Activated CD8-positive, alpha-beta memory T cell treated with anti-CD3 and anti-CD28 coated beads, Interleukin-2, amount 10 ng/mL, durations not matched to agents 7 days and 5 days (primary cell): ENCODE measurements around the gene METTL24. TPM values are rescaled to one million over a fixed set of nuclear protein-coding genes. Genes with fewer than 3 reads are reported as not detected.
"Not testable (repeated sequence)": the region's sequence is repeated elsewhere in the genome, so short reads cannot be mapped to it uniquely, and the experiment has no call there.

Source experiments
- ATAC-seq: fragments of 150-1000 bp; cut with Tn5 transposase; one replicate; pipeline ENCODE4 v1.10.0; 2021; ENCODE audit warnings: moderate library complexity
- CTCF ChIA-PET: fragments of 350-600 bp; sonication (Branson Sonifier 250); formaldehyde crosslinking; loops from one replicate; lab custom pipeline; 2021; ENCODE audit warnings: antibody characterized with exemption; lab: Charles Lee
- DNase-seq: peaks from one replicate; pipeline ENCODE4 v3.0.0-alpha.2; 2020
- H3K27ac Mint-ChIP-seq: one replicate; pipeline ENCODE4 v1.8.0; 2021; ENCODE audit warnings: mild to moderate bottlenecking, mixed read lengths
- H3K27me3 Mint-ChIP-seq: one replicate; pipeline ENCODE4 v1.8.0; 2021; ENCODE audit warnings: mixed read lengths
- H3K36me3 Mint-ChIP-seq: one replicate; pipeline ENCODE4 v1.8.0; 2021; ENCODE audit warnings: mild to moderate bottlenecking, mixed read lengths
- H3K4me1 Mint-ChIP-seq: one replicate; pipeline ENCODE4 v1.8.0; 2021; ENCODE audit warnings: mixed read lengths
- H3K4me3 Mint-ChIP-seq: one replicate; pipeline ENCODE4 v1.8.0; 2021; ENCODE audit warnings: mild to moderate bottlenecking, moderate library complexity, mixed read lengths
- H3K9me3 Mint-ChIP-seq: one replicate; pipeline ENCODE4 v1.8.0; 2022; ENCODE audit warnings: low read depth, mixed read lengths
- total RNA-seq, 2 experiments: library from RNA; stranded (reverse); gene quantifications; one replicate each; pipeline ENCODE4 v1.2.3, GENCODE V29; 2021

The METTL24 gene
- total RNA-seq, 2 experiments from 2014 or later, result not detected

GRCh38 chr6:110239526-110240274, 118.4 kb downstream of the METTL24 start:
- Mint-ChIP-seq H3K27me3 (no peaks in the 10 kb centered on the region), H3K36me3 (peaks cover 17% of the 10 kb centered on the region), H3K27ac (no peak overlapping the region), H3K4me3 (no peak overlapping the region), H3K9me3 (peaks cover 5% of the 10 kb centered on the region), H3K4me1 (no peaks in the 10 kb centered on the region)
- no peak for ATAC-seq
- CTCF ChIA-PET, result no interaction called here
- DNase-seq, result no peak

- H3K27me3 Mint-ChIP-seq, H3K4me1 Mint-ChIP-seq, DNase-seq, H3K9me3 Mint-ChIP-seq, H3K4me3 Mint-ChIP-seq, ATAC-seq, CTCF ChIA-PET: not testable (repeated sequence)
- H3K27ac Mint-ChIP-seq, result peak overlapping the region; percentile 14
- peaks cover 16% of the 10 kb centered on the region for H3K36me3 Mint-ChIP-seq
Observed at GRCh38 chr6:110236007-110236406, 122.1 kb downstream of the METTL24 start.

GRCh38 chr6:110233770-110234374, 124.3 kb downstream of the METTL24 start:
- Mint-ChIP-seq H3K27me3 (no peaks in the 10 kb centered on the region), H3K4me3 (no peak overlapping the region), H3K27ac (peak overlapping the region; percentile 59), H3K4me1 (peaks cover 6% of the 10 kb centered on the region), H3K9me3 (peaks cover 3% of the 10 kb centered on the region), H3K36me3 (peaks cover 19% of the 10 kb centered on the region)
- peak; percentile 97 for ATAC-seq
- no peak for DNase-seq
- CTCF ChIA-PET, result no interaction called here

- DNase-seq, result no peak
- Mint-ChIP-seq H3K27me3 (no peaks in the 10 kb centered on the region), H3K36me3 (peaks cover 20% of the 10 kb centered on the region), H3K27ac (no peak overlapping the region), H3K9me3 (peaks cover 3% of the 10 kb centered on the region), H3K4me3 (no peak overlapping the region), H3K4me1 (peaks cover 6% of the 10 kb centered on the region)
- CTCF ChIA-PET, result no interaction called here
- ATAC-seq, result no peak
Observed at GRCh38 chr6:110232450-110232849, 125.7 kb downstream of the METTL24 start.

GRCh38 chr6:110226261-110226660, 131.9 kb downstream of the METTL24 start:
- Mint-ChIP-seq H3K27me3 (no peaks in the 10 kb centered on the region), H3K27ac (no peak overlapping the region), H3K4me1 (no peaks in the 10 kb centered on the region), H3K4me3 (no peak overlapping the region), H3K36me3 (peaks cover 19% of the 10 kb centered on the region), H3K9me3 (no peaks in the 10 kb centered on the region)
- DNase-seq (no peak), ATAC-seq (no peak)
- CTCF ChIA-PET, result interaction anchor here (0.6 kb wide), 1 partner anchor 300 kb away, joined by 3 read pairs; no protein-coding TSS in a partner anchor

- H3K36me3 Mint-ChIP-seq, result peaks cover 33% of the 10 kb centered on the region
- CTCF ChIA-PET, result no interaction called here
- no peak for ATAC-seq
Observed at GRCh38 chr6:110221738-110222137, 136.4 kb downstream of the METTL24 start.

GRCh38 chr6:110217266-110217665, 140.9 kb downstream of the METTL24 start:
- ATAC-seq (no peak), DNase-seq (no peak)
- peaks cover 43% of the 10 kb centered on the region for H3K36me3 Mint-ChIP-seq
- H3K9me3 Mint-ChIP-seq, result no peaks in the 10 kb centered on the region
- H3K4me1 Mint-ChIP-seq, result no peaks in the 10 kb centered on the region
- no peaks in the 10 kb centered on the region for H3K27me3 Mint-ChIP-seq
- no peak overlapping the region for H3K27ac Mint-ChIP-seq
- CTCF ChIA-PET, result interaction anchor here (0.9 to 1.0 kb wide), 2 partner anchors 11 to 37 kb away, joined by 3 read pairs; partner anchors contain the start of gene CDC40
- H3K4me3 Mint-ChIP-seq, result no peak overlapping the region

More at GRCh38 chr6:110221738-110222137, 136.4 kb downstream of the METTL24 start:
- Mint-ChIP-seq H3K9me3 (no peaks in the 10 kb centered on the region), H3K4me3 (no peak overlapping the region), H3K27ac (no peak overlapping the region), H3K27me3 (no peaks in the 10 kb centered on the region), H3K4me1 (no peaks in the 10 kb centered on the region)
- DNase-seq, result no peak

- Mint-ChIP-seq H3K4me3 (no peak overlapping the region), H3K9me3 (no peaks in the 10 kb centered on the region), H3K36me3 (peaks cover 48% of the 10 kb centered on the region), H3K4me1 (no peaks in the 10 kb centered on the region), H3K27ac (no peak overlapping the region), H3K27me3 (no peaks in the 10 kb centered on the region)
- DNase-seq (no peak), ATAC-seq (no peak)
- CTCF ChIA-PET, result no interaction called here
Observed at GRCh38 chr6:110216140-110216539, 142.0 kb downstream of the METTL24 start.

- no peak for DNase-seq
- Mint-ChIP-seq H3K4me3 (no peak overlapping the region), H3K36me3 (peaks cover 39% of the 10 kb centered on the region), H3K27ac (no peak overlapping the region), H3K27me3 (no peaks in the 10 kb centered on the region), H3K9me3 (no peaks in the 10 kb centered on the region), H3K4me1 (no peaks in the 10 kb centered on the region)
- no peak for ATAC-seq
- CTCF ChIA-PET, result no interaction called here
Observed at GRCh38 chr6:110214338-110214737, 143.8 kb downstream of the METTL24 start.

GRCh38 chr6:110211753-110212152, 146.4 kb downstream of the METTL24 start:
- no peak overlapping the region for H3K27ac Mint-ChIP-seq
- DNase-seq (no peak), ATAC-seq (no peak)
- CTCF ChIA-PET, result no interaction called here
- no peaks in the 10 kb centered on the region for H3K27me3 Mint-ChIP-seq
- H3K4me3 Mint-ChIP-seq, result no peak overlapping the region
- no peaks in the 10 kb centered on the region for H3K9me3 Mint-ChIP-seq
- no peaks in the 10 kb centered on the region for H3K4me1 Mint-ChIP-seq
- H3K36me3 Mint-ChIP-seq, result peaks cover 37% of the 10 kb centered on the region

- H3K4me3 Mint-ChIP-seq, result no peak overlapping the region
- H3K36me3 Mint-ChIP-seq, result peaks cover 24% of the 10 kb centered on the region
- ATAC-seq (no peak), DNase-seq (no peak)
- CTCF ChIA-PET, result interaction anchor here (2.3 kb wide), 1 partner anchor 28 kb away, joined by 8 read pairs; the partner anchor contains the start of genes CDC40 and WASF1
- no peaks in the 10 kb centered on the region for H3K27me3 Mint-ChIP-seq
- no peaks in the 10 kb centered on the region for H3K9me3 Mint-ChIP-seq
- H3K27ac Mint-ChIP-seq, result no peak overlapping the region
- no peaks in the 10 kb centered on the region for H3K4me1 Mint-ChIP-seq
Observed at GRCh38 chr6:110207652-110208051, 150.5 kb downstream of the METTL24 start.

- CTCF ChIA-PET, result no interaction called here
Observed at GRCh38 chr6:110201151-110201884, 156.8 kb downstream of the METTL24 start.

GRCh38 chr6:110198561-110198960, 159.6 kb downstream of the METTL24 start:
- Mint-ChIP-seq H3K9me3 (no peaks in the 10 kb centered on the region), H3K4me3 (no peak overlapping the region), H3K27ac (no peak overlapping the region), H3K27me3 (no peaks in the 10 kb centered on the region), H3K4me1 (no peaks in the 10 kb centered on the region), H3K36me3 (peaks cover 11% of the 10 kb centered on the region)
- DNase-seq, result no peak
- CTCF ChIA-PET, result interaction anchor here (1.4 to 2.1 kb wide), 2 partner anchors 18 to 24 kb away, joined by 4 read pairs; partner anchors contain the start of gene CDC40
- ATAC-seq, result no peak

More at GRCh38 chr6:110201151-110201884, 156.8 kb downstream of the METTL24 start:
- Mint-ChIP-seq H3K4me1 (no peaks in the 10 kb centered on the region), H3K9me3 (no peaks in the 10 kb centered on the region), H3K4me3 (no peak overlapping the region), H3K27ac (no peak overlapping the region), H3K27me3 (no peaks in the 10 kb centered on the region), H3K36me3 (peaks cover 6% of the 10 kb centered on the region)
- no peak for ATAC-seq
- DNase-seq, result no peak
